Stimulated activated CD8-positive, alpha-beta memory T cell treated with anti-CD3 and anti-CD28 coated beads, Interleukin-15, amount 100 ng/mL, for 24 hours (primary cell): ENCODE data around the gene SLC11A1.

Experiments
- DNase-seq: peaks from one replicate; pipeline ENCODE4 v3.0.0-alpha.2; 2020; ENCODE audit warnings: low read depth

The SLC11A1 gene

GRCh38 chr2:218381916-218382366, at the start of gene SLC11A1:
TSS of gene SLC11A1 (plus strand) at chr2:218382273. CDS start at chr2:218382369, 96 bp downstream.
- DNase-seq: no peak

- DNase-seq: no peak
Measured at GRCh38 chr2:218332288-218332687, 49.8 kb upstream of the SLC11A1 start.

GRCh38 chr2:218332920-218333645, 49.0 kb upstream of the SLC11A1 start:
- DNase-seq: no peak

GRCh38 chr2:218334531-218334930, 47.5 kb upstream of the SLC11A1 start:
- DNase-seq: no peak

- no peak for DNase-seq
Measured at GRCh38 chr2:218340656-218341055, 41.4 kb upstream of the SLC11A1 start.

GRCh38 chr2:218341381-218341780, 40.7 kb upstream of the SLC11A1 start:
- DNase-seq: no peak

- DNase-seq: no peak
Measured at GRCh38 chr2:218342837-218343236, 39.2 kb upstream of the SLC11A1 start.

GRCh38 chr2:218343591-218343990, 38.5 kb upstream of the SLC11A1 start:
- DNase-seq: no peak

- no peak for DNase-seq
Measured at GRCh38 chr2:218344090-218344754, 37.9 kb upstream of the SLC11A1 start.

- DNase-seq: no peak
Measured at GRCh38 chr2:218344755-218345417, 37.2 kb upstream of the SLC11A1 start.

- DNase-seq: no peak
Measured at GRCh38 chr2:218345491-218346236, 36.4 kb upstream of the SLC11A1 start.

GRCh38 chr2:218347172-218347571, 34.9 kb upstream of the SLC11A1 start:
- no peak for DNase-seq

GRCh38 chr2:218354045-218354444, 28.0 kb upstream of the SLC11A1 start:
- no peak for DNase-seq

- no peak for DNase-seq
Measured at GRCh38 chr2:218354850-218355443, 27.1 kb upstream of the SLC11A1 start.

- no peak for DNase-seq
Measured at GRCh38 chr2:218357236-218358177, 24.6 kb upstream of the SLC11A1 start.

GRCh38 chr2:218360453-218360852, 21.6 kb upstream of the SLC11A1 start:
- DNase-seq: no peak

GRCh38 chr2:218362606-218363005, 19.5 kb upstream of the SLC11A1 start:
- no peak for DNase-seq

GRCh38 chr2:218363736-218364135, 18.3 kb upstream of the SLC11A1 start:
- DNase-seq: no peak

- no peak for DNase-seq
Measured at GRCh38 chr2:218364196-218364595, 17.9 kb upstream of the SLC11A1 start.

GRCh38 chr2:218366621-218367414, 15.3 kb upstream of the SLC11A1 start:
- DNase-seq: no peak
